HG02763 (cell line): ENCODE results near the gene POLR2L.

Experiments
- ATAC-seq: cut with Tn5 transposase; IDR thresholded peaks from one replicate; pipeline ENCODE4 v1.9.1; 2021; ENCODE audit warnings: mild to moderate bottlenecking, moderate library complexity; ENCODE audit not compliant: unreplicated experiment

POLR2L gene

DNA sequence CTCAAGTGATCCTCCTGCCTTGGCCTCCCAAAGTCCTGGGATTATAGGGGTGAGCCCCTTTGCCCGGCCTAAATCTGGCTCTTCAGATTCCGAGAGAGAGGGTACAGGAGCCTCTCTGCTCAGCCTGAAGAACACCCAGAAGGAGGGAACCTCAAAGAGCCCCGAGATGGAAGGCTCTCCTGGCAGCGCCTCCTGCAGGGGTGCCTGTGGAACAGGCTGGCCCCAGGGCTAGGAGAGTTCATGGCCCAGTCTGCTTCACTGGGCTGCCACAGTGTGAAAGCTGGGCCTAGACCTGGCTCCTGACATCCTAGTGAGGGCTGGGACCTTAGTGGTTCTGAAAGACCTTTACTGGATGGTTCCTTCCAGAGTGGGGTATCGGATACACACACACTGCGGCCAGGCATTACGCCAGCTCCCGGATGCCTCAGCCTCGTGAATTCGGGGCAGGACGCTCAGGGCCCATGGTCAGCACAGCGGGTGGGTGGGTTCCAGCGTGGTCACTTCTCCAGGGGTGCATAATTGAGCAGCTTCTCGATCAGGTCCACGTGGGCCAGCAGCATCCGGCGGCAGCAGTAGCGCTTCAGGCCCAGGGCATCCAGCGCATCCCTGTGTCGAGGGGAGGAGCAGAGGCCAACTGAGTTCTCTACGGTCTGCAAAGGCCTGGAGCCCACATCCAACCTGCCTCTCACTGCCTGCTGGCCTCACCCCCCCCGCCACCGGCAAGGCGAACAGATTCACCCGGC lies 2.3 kb downstream of the POLR2L start:
- ATAC-seq = no peak

DNA sequence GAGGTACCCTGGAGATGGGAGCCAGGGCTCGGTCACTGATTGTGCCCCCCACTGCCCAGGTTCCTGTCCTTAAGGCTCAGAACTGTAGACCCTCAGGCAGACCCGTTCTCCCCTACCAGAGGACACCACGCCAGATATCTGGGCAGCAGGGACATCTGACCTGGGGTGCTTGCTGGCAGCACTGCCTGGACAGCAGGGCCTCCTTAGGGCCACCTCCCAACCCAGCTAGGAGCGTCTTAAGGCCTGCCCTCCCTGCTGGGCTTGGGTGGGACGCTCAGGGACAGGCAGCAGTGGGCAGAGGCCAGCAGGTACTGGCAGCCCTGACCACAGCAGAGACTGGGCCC lies 3.1 kb downstream of the POLR2L start:
- no peak for ATAC-seq

DNA sequence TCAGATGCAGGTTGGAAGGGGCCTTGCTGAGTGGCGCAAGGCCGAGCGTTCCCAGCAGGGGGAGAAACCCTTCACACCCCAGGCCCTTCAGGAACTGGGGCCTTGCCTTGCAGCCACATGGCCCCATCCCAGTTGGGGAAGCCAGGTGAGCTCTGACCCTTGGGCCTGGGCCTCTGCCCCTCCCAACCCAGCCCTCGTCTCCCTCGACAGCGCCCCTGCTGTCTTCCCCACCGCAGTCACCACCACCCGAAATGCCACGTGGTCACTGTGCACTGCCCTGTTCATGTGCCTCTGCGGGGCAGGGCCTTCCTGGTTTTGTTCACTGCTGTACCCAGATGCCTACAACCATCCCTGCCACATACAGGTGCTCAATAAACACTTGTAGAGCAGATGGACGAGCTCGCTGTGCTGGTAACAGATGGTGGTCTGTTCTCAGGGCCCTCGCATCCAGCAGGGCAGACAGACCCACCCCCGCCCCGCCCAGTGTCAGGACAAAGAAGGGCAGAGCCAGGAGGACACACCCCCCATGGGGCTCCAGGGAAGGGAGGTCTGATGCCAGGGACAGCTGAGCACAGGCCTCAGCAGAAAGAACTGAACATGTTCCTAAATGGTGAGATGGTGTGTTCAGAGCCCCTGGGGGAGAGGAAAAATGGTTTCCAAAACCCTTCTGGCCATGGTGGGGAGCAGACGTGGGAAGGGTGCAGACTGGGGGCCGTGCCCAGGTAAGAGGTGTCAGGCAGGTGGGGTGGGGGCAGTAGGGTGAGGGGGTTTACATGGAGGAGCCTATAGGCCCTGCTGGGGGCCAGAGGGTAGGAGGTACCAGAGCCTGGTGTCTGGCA lies 3.7 kb downstream of the POLR2L start:
- ATAC-seq = no peak

DNA sequence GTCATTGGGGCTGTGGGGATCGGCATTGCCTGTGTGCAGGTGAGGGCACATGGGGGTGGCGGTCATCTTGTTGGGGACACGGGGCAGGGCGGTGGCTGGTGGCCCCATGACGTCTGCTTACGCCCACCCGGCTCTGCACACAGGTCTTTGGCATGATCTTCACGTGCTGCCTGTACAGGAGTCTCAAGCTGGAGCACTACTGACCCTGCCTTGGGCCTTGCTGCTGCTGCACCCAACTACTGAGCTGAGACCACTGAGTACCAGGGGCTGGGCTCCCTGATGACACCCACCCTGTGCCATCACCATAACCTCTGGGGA lies 4.4 kb downstream of the POLR2L start:
- no peak for ATAC-seq

DNA sequence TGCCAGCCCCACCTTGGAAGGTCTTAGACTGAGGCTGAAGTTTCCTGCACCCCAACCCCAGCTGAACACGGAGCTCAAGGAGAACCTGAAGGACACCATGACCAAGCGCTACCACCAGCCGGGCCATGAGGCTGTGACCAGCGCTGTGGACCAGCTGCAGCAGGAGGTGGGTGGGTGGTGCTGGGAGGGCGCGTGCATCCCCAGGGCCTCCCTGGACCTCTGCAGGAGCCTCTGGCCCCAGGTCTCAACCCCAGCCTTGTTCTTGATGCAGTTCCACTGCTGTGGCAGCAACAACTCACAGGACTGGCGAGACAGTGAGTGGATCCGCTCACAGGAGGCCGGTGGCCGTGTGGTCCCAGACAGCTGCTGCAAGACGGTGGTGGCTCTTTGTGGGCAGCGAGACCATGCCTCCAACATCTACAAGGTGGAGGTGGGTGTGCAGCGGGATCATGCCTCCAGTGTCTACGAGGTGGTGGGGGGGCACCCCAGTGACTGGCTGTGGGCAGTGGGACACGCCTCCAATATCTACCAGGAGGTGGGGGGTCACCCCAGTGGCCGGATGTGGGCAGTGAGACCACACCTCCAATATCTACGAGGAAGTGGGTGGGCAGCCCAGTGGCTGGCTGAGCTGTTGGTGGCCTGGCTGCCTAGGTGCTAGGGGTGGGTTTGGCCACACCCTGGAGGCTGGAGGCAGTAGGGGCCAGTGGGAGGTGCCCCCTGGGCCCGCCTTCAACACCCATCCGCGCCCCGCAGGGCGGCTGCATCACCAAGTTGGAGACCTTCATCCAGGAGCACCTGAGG lies 4.9 kb downstream of the POLR2L start:
- ATAC-seq = no peak

DNA sequence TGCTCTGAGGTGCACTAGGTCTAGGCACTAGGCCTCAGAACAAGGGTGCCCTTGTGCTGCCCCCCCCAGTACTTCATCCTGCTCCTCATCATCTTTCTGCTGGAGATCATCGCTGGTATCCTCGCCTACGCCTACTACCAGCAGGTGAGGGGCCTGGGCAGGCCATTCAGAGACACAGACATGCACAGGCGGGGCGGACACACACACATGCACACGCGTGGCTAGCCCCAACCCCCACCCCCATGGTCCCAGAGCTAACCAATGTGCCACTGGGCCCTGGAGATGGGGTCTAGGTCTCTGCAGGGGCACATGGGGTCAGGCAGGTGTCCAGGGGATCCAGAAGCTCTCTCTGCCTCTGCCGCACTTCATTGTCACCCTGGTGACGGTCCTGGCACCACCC lies 5.6 kb downstream of the POLR2L start:
- no peak for ATAC-seq

DNA sequence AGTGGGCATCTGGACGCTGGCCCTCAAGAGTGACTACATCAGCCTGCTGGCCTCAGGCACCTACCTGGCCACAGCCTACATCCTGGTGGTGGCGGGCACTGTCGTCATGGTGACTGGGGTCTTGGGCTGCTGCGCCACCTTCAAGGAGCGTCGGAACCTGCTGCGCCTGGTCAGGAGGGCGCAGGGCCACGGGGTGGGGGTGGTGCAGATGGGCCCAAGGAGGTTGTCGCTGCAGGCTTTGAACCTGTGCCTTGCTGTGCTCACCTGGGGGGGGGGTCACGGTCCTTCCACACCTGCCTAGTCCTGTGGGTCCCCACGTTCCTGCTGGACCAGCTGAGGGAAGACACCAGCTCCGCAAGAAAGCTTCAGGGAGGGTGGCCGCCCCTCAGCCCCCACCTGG lies 6.1 kb downstream of the POLR2L start:
- no peak for ATAC-seq

DNA sequence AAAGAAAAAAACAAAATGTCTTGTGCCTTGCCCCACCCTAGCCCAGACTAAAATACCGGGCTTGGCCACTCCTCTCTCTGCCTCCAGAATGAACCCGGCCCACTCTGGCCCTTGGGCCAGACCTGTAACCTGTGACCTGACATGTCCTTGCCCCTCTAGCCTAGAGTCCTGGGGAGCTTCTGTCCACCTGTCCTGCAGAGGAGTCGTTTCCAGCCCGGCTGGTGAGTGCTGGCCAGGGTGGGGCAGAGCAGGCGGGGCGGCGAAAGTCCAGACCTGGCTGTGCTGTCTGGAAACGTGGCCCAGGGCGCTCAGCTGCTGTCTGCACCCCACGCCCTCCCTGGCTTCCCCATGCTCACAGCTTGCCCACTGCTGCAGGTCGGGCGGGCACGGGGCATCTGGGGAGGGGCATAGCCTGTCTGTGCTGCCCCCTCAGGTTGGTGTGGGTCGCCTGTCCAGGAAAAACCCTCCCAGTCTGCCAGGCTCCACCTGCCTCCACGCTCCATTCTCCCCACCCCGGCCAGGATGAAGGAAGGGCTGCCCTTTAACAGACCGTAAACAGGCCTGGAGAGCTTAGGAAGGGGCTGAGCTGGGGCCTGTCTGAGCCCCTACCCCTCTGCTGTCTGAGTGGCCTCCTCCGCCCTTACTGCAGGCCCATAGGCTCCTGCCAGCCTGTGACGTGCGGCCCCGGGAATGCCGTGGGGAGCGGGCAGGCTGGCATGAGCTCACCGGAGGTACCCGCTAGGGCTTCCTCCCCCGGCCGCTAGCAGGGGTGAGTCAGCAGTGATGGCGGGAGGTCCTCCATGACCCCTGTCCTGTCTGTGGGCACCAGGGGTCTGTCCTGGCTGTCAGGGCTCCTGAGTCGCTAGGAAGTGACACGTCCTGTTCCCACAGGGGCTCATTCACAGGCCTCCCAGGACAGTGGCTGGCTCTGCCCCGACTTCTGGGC lies 7.7 kb downstream of the POLR2L start:
- ATAC-seq = no peak

DNA sequence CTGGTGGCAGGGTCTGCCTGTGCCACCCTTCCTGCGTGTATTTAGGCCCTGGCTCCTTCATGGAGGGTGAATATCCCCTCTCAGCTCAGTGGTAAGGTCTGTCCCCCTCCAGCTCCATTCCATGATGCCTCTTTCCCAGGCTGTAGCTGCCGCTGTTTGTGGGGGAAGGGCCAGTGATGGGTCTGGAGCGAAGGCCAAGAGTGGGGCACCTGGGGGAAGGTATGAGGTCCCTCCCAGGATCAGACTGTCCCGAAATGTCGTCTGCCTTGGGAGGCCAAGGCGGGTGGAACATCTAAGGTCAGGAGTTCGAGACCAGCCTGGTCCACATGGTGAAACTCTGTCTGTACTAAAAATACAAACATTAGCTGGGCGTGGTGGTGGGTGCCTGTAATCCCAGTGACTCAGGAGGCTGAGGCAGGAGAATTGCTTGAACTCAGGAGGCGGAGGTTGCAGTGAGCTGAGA lies 8.4 kb downstream of the POLR2L start:
- ATAC-seq = no peak

DNA sequence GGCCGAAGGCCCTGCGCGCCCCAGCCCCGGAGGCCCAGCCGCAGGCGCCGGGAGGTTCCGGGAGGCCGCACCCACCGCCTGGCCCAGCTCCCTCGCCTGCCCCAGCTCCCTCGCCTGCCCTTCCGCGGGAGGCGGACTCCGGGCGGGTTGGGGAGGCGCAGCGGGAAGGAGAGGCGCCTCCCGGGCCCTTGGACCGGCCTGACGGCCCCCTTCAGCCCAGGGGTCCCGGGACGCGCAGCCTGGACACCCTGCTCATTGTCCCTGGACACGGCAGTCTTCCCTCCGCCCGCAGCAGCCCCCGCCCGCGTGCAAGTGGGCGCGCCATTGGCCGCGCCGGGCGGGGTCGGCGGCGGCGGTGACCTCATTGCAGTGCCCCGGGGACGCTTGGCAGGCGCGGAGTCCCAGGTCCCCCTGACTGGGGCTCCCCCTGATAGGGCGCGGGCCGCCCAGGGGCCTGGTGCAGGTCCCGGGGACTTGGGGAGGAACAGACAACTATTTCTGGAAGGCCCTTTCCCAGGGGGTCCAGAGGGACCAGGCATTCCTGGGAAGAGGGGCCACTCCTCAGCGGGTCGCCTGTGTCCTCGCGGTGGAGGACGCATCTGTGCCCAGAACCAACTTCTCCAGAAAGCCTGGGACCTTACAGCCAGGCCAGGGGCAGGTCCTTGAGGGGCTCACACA lies 9.1 kb downstream of the POLR2L start:
- no peak for ATAC-seq

DNA sequence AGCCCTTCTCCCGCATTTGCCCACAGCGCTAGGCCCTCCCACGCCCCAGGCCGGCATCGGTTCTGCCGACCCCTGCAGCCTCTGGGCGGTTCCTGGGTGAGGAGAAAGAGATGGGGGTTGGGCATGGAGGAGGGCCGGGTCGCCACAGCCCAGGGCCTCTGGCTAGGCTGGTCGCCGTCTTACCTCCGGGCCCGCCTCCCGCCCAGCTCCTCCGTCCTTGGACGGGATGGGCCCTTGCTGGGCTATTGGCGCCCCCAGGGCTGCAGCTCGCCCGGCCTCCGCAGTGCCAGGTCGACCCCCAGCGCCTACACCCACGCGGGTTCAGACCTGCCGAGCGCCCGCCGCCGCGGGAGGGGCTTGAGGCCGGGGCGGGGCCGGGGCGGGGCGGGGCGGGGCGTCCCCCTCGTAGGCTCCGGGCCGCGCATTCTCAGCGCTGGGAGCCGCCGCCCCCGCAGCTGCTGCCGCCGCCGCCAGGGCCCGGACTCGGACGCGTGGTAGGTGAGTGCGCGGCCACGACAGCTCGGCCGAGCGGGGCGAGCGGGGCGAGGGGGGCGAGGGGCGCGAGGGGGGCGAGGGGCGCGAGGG lies 9.7 kb downstream of the POLR2L start, which contains the start of gene CD151:
TSS of gene CD151 (plus strand) at position 424 of the 585 bp plus-strand sequence. CDS start 3,118 bp downstream, outside the sequence.
- ATAC-seq = peak; percentile 41

DNA sequence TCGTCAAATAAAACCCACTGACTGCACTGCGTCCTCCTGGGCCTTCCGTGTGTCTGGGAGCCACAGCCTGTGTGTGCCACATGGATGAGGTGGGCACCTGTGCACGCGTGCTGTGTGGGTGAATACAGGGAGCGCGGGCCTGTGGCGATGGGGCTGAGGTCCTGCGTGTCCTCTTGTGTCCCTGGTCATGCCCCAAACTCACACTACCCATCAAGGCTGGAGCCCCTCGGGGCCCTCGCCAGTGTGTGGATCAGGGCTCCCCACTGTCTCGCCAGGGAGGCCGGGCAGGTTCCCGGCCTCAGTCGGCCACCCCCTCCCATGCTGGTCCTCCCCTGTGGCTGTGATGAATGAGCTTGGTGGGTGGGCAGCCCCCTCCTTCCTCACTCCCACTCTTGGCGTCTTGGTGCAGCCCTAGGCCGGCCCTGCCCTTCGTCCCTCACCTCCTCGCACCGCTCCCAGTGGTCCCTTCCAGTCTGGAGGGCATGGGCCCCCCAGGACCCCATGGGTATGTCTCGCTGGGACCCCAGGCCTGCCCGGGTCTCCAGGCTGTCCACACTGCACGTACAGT lies 10.3 kb downstream of the POLR2L start:
- ATAC-seq = no peak

DNA sequence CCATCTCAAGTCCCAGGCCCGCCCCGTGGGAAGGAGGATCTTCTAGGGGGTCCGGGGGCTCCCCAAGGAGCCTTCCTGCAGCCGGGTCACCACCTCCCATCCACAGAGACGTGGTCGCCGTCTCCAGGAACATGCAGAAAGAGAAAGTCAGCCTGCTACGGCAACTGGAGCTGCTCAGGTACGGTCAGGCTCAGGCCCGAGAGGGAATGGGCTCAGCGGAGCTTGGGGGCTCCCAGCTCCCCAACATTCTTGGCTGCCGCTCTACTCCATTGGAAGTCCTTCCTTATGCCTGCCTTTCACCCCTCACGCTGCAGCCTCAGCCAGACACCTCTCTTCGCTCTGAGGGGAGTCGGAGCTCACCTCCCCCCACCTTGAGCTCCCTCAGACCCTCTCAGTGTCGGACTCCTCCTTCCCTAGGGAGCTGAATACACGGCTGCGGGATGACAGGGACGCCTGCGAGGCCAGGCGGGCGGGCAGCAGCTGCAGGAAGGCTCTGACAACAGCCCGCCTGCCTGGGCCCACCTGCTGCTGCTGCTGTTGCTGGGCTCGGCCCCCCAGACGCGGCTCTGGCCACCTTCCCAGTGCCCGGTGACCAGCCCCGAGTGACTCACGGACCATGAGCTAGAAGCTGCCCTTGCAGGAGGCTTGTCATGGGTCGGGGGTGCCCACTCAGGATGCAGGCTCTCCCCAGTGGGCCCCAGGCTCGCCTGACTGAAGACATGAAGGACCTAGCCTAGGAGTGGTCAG lies 11.0 kb downstream of the POLR2L start:
- no peak for ATAC-seq

DNA sequence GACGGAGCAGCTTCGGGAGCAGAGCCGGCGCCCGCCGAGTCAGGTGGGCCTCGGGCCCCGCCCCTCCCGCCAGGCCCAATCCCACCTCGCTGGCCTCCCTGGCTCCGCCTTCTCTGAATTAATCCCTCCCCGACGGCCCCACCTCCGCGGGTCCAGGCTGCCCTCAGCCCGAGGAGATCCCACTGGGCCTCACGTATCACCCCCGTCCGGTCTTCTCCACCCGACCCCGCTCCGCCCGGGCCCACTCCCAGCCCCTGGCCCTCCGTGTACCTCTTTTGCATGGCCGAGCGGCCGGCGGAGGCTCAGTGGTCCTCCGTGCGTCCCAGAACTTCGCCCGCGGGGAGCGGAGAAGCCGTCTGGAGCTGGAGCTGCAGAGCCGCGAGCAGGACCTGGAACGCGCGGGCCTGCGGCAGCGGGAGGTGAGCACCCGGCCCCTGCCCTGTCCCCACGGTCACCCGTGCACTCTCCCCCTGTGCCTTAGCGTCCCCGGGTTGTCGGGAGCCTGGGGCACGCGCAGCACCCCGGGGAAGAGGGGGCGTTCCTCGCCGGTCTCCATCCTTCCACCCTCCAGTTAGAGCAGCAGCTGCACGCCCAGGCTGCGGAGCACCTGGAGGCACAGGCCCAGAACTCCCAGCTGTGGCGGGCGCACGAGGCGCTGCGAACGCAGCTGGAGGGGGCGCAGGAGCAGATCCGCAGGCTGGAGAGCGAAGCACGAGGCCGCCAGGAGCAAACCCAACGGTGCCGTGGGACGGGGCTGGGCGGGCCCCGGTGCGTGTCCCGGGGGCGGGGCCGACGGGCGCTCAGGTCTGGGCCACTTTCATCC lies 11.8 kb downstream of the POLR2L start:
- no peak for ATAC-seq

DNA sequence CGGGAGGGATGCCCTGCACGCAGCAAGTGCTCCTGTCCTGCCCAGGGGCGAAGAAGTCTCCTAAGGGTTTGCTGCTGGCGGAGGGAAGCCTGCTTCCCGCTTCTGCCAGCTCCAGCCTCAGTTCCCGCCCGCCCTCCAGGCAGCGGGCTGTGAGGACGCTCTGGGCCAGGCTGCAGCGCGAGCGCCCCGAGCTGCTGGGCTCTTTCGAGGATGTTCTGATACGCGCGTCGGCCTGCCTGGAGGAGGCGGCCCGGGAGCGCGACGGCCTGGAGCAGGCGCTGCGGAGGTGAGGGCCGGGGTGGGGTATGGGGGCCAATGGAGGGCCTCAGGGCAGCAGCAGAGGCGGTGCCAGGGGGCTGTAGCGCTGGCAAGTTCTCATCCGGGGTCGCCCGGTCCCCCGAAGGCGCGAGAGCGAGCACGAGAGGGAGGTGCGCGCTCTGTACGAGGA lies 12.5 kb downstream of the POLR2L start:
- ATAC-seq = no peak

DNA sequence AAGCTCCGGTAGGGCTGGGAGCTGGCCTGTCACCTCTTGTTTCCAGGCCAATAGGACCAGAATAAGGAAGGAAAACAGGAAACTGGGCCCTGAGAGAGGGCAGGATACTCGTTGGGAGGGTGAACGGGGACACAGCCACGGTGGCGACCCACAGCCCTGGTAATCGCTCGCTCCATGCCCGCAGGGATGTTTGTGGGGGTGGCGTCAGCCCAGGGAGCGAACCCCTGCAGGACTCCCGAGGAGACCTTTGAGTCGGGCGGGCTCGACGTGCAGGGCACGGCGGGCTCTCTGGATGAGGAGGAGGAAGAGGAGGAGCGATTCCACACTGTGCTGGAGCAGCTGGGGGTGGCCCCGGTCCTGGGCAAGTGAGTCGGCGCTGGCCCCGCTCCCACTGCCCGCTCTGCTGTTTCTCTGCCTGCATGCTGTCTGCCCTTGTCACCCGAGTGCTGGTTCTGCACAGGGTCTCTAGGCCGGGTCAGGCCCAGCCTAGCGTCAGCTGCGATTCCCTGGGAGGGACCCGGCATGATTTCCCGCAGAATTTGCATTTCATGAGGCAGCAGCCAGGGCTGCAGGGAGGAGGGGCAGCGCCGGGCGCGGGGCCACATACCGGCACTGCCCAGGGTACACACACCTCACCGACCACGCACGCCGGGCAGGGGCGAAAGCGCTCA lies 13.0 kb downstream of the POLR2L start:
- no peak for ATAC-seq
